ENCODE measurements around the gene STPG2. TPM values are rescaled to one million over a fixed set of nuclear protein-coding genes. Genes with fewer than 3 reads are reported as not detected.
A peak's percentile ranks its signal among the peaks of the same experiment; 100 is the strongest.
"Not testable (repeated sequence)": the region's sequence is repeated elsewhere in the genome, so short reads cannot be mapped to it uniquely, and the experiment has no call there.

The STPG2 gene
- total and polyA plus RNA-seq, 2 donors (not counting 3 experiments of a cell fraction or from before 2014, with no cell fraction given), result not detected

- H3K36me3 ChIP-seq (ENCODE audit: control insufficient read depth in 2 of 2, extremely low read depth in 1 of 2, insufficient read depth in 2 of 2, low read length in 2 of 2), result no peaks in the 10 kb centered on the region
- FAIRE-seq (no peak), DNase-seq (ENCODE audit: low read depth, low spot score) (peak; percentile 23)
- no peaks in the 10 kb centered on the region for H3K27me3 ChIP-seq (ENCODE audit: control insufficient read depth in 2 of 2, insufficient read depth in 2 of 2, low read length in 2 of 2)
- no peaks in the 10 kb centered on the region for H3K9me1 ChIP-seq (replicated peaks; ENCODE audit: control insufficient read depth, extremely low read depth, insufficient read depth, low read length)
- intact Hi-C loops (cut with micrococcal nuclease), result no loop called here
- no peak overlapping the region for H3K9ac ChIP-seq (replicated peaks; ENCODE audit: extremely low read depth, insufficient read depth, low read length)
- H3K79me2 ChIP-seq (ENCODE audit: control insufficient read depth, insufficient read depth, low read length), result no peaks in the 10 kb centered on the region
- CTCF ChIA-PET, result interaction anchor here (0.9 to 1.1 kb wide), 2 partner anchors 13 kb away, joined by 3 read pairs; no protein-coding TSS in a partner anchor
- POLR2A ChIA-PET, result no interaction called here
- H4K20me1 ChIP-seq (replicated peaks; ENCODE audit: control insufficient read depth, extremely low read depth, insufficient read depth, low read length), result no peaks in the 10 kb centered on the region
- H3K4me2 ChIP-seq (ENCODE audit: insufficient read depth, low read length), result peak overlapping the region; percentile 70
- peaks cover 9% of the 10 kb centered on the region for H3K4me1 ChIP-seq (ENCODE audit: control insufficient read depth, extremely low read depth, insufficient read depth, low read length)
- no peak overlapping the region for H2AFZ ChIP-seq (ENCODE audit: low read depth, low read length)
- dilution Hi-C loops (cut with MboI; ENCODE audit: extremely low pct_ligation_motif_present, low sequenced_read_pairs), result no loop called here
- no peaks in the 10 kb centered on the region for H3K9me3 ChIP-seq (replicated peaks; ENCODE audit: control insufficient read depth, insufficient read depth, low read length)
- H3K4me3 ChIP-seq (replicated peaks in 1 of 3; ENCODE audit: insufficient read depth in 1 of 3, low read depth in 1 of 3, low read length in 3 of 3), result no peak overlapping the region
- BruUV-seq (replicated peaks), result no TSS peak
- H3K27ac ChIP-seq (ENCODE audit: insufficient read depth, low read depth, low read length), result no peak overlapping the region
- peak; percentile 64 for TF ChIP-seq FOS (IDR thresholded peaks at IDR 0.05; ENCODE audit: borderline replicate concordance, insufficient read depth, low read length)
- TF ChIP-seq MYC (IDR thresholded peaks at IDR 0.05; ENCODE audit: low read depth, low read length), result no peak
- peak; percentile 76 for TF ChIP-seq GATA2 (IDR thresholded peaks at IDR 0.05; ENCODE audit: insufficient read depth, insufficient read length, low read depth, low read length)
- TF ChIP-seq POLR2A (IDR thresholded peaks at IDR 0.05; ENCODE audit: low read depth, low read length), result no peak
- no peak for TF ChIP-seq MAX (IDR thresholded peaks at IDR 0.05; ENCODE audit: insufficient read depth, insufficient read length)
- TF ChIP-seq JUN (IDR thresholded peaks at IDR 0.05; ENCODE audit: borderline replicate concordance, insufficient read depth, insufficient read length, low read depth), result peak; percentile 21
These were observed 500.1 kb downstream of the STPG2 start for GRCh38 chr4:97643179-97643578.

GRCh38 chr4:97639961-97640360 lies 503.3 kb downstream of the STPG2 start:
- dilution Hi-C loops (cut with MboI; ENCODE audit: extremely low pct_ligation_motif_present, low sequenced_read_pairs), result no loop called here

GRCh38 chr4:97633831-97634230 lies 509.4 kb downstream of the STPG2 start:
- FAIRE-seq; CTCF ChIA-PET; H3K4me3 ChIP-seq (replicated peaks in 1 of 3; ENCODE audit: insufficient read depth in 1 of 3, low read depth in 1 of 3, low read length in 3 of 3); H3K9me3 ChIP-seq (replicated peaks; ENCODE audit: control insufficient read depth, insufficient read depth, low read length); H3K9ac ChIP-seq (replicated peaks; ENCODE audit: extremely low read depth, insufficient read depth, low read length); BruUV-seq (replicated peaks); dilution Hi-C loops (cut with MboI; ENCODE audit: extremely low pct_ligation_motif_present, low sequenced_read_pairs); DNase-seq (ENCODE audit: low read depth, low spot score); POLR2A ChIA-PET; H3K27me3 ChIP-seq (ENCODE audit: control insufficient read depth in 2 of 2, insufficient read depth in 2 of 2, low read length in 2 of 2); H4K20me1 ChIP-seq (replicated peaks; ENCODE audit: control insufficient read depth, extremely low read depth, insufficient read depth, low read length); H3K36me3 ChIP-seq (ENCODE audit: control insufficient read depth in 2 of 2, extremely low read depth in 1 of 2, insufficient read depth in 2 of 2, low read length in 2 of 2); H2AFZ ChIP-seq (ENCODE audit: low read depth, low read length); H3K4me2 ChIP-seq (ENCODE audit: insufficient read depth, low read length); H3K79me2 ChIP-seq (ENCODE audit: control insufficient read depth, insufficient read depth, low read length); intact Hi-C loops (cut with micrococcal nuclease); H3K27ac ChIP-seq (ENCODE audit: insufficient read depth, low read depth, low read length); H3K9me1 ChIP-seq (replicated peaks; ENCODE audit: control insufficient read depth, extremely low read depth, insufficient read depth, low read length); H3K4me1 ChIP-seq (ENCODE audit: control insufficient read depth, extremely low read depth, insufficient read depth, low read length): not testable (repeated sequence)

More at GRCh38 chr4:97639961-97640360, 503.3 kb downstream of the STPG2 start:
- Histone ChIP-seq H3K9me1 (replicated peaks; ENCODE audit: control insufficient read depth, extremely low read depth, insufficient read depth, low read length) (no peaks in the 10 kb centered on the region), H4K20me1 (replicated peaks; ENCODE audit: control insufficient read depth, extremely low read depth, insufficient read depth, low read length) (no peaks in the 10 kb centered on the region), H3K79me2 (ENCODE audit: control insufficient read depth, insufficient read depth, low read length) (no peaks in the 10 kb centered on the region), H3K36me3 (ENCODE audit: control insufficient read depth in 2 of 2, extremely low read depth in 1 of 2, insufficient read depth in 2 of 2, low read length in 2 of 2) (no peaks in the 10 kb centered on the region), H3K4me3 (replicated peaks in 1 of 3; ENCODE audit: insufficient read depth in 1 of 3, low read depth in 1 of 3, low read length in 3 of 3) (no peak overlapping the region), H3K27ac (ENCODE audit: insufficient read depth, low read depth, low read length) (no peak overlapping the region), H3K9ac (replicated peaks; ENCODE audit: extremely low read depth, insufficient read depth, low read length) (no peak overlapping the region), H3K27me3 (ENCODE audit: control insufficient read depth in 2 of 2, insufficient read depth in 2 of 2, low read length in 2 of 2) (no peaks in the 10 kb centered on the region), H3K4me2 (ENCODE audit: insufficient read depth, low read length) (no peak overlapping the region), H2AFZ (ENCODE audit: low read depth, low read length) (no peak overlapping the region), H3K9me3 (replicated peaks; ENCODE audit: control insufficient read depth, insufficient read depth, low read length) (no peaks in the 10 kb centered on the region), H3K4me1 (ENCODE audit: control insufficient read depth, extremely low read depth, insufficient read depth, low read length) (peaks cover 9% of the 10 kb centered on the region)
- CTCF ChIA-PET, result no interaction called here
- no peak for FAIRE-seq
- no TSS peak for BruUV-seq (replicated peaks)
- no peak for DNase-seq (ENCODE audit: low read depth, low spot score)
- POLR2A ChIA-PET, result no interaction called here
- TF ChIP-seq MAX (IDR thresholded peaks at IDR 0.05; ENCODE audit: insufficient read depth, insufficient read length), result no peak
- intact Hi-C loops (cut with micrococcal nuclease), result no loop called here

Data from endothelial cell of umbilical vein (primary cell).